Neural cell (in vitro differentiated cells): Measurements from ENCODE around the gene MT1X.

Source experiments
- CTCF ChIP-seq: fragments of 450-650 bp; IDR thresholded peaks from 2 replicates; pipeline ENCODE4 v1.5.1; 2014; ENCODE audit warnings: antibody characterized with exemption, mild to moderate bottlenecking, moderate library complexity; ENCODE audit not compliant: poor library complexity, severe bottlenecking
- EZH2 ChIP-seq: fragments of 200-600, 300-800 bp; shearing (Covaris generic), sonication (generic); IDR thresholded peaks from 2 replicates; pipeline ENCODE4 v1.6.1; 2014; ENCODE audit warnings: antibody characterized with exemption, low read length, borderline replicate concordance, mild to moderate bottlenecking; ENCODE audit not compliant: insufficient read depth, poor library complexity, severe bottlenecking
- MXI1 ChIP-seq: fragments of 450-650 bp; conservative IDR thresholded peaks from 2 replicates; pipeline ENCODE4 v1.6.1; 2014; ENCODE audit warnings: antibody characterized with exemption, mild to moderate bottlenecking; ENCODE audit not compliant: poor library complexity, severe bottlenecking
- POLR2AphosphoS5 ChIP-seq: IDR thresholded peaks from 2 replicates; pipeline ENCODE4 v1.6.1; 2012
- RAD21 ChIP-seq: fragments of 450-650 bp; conservative IDR thresholded peaks from 2 replicates; pipeline ENCODE4 v1.6.1; 2014; ENCODE audit warnings: antibody characterized with exemption, mild to moderate bottlenecking, moderate library complexity
- TAF1 ChIP-seq: IDR thresholded peaks from 2 replicates; pipeline ENCODE4 v1.6.1; 2012; ENCODE audit warnings: low read depth

GRCh38 chr16:56632848-56633365 lies 49.4 kb upstream of the MT1X start:
- TF ChIP-seq TAF1, result no peak
- no peak for TF ChIP-seq RAD21
- TF ChIP-seq CTCF, result no peak
- TF ChIP-seq POLR2AphosphoS5, result no peak
- no peak for TF ChIP-seq EZH2
- no peak for TF ChIP-seq MXI1
